ENCODE data around the gene STK36.

- TF ChIP-seq CTCF (IDR thresholded peaks at IDR 0.05) (no peak), SIN3A (IDR thresholded peaks at IDR 0.05; ENCODE audit: borderline replicate concordance, insufficient read depth, low read depth, low read length) (no peak), POLR2AphosphoS5 (IDR thresholded peaks at IDR 0.05; ENCODE audit: low read depth, low read length) (no peak), TCF7L2 (IDR thresholded peaks at IDR 0.05; ENCODE audit: low read depth, low read length) (no peak)
Observed at GRCh38 chr2:218744615-218745014, 72.7 kb downstream of the STK36 start.
